ENCODE data around the gene ACOT9. TPM values are rescaled to one million over a fixed set of nuclear protein-coding genes. Genes with fewer than 3 reads are reported as not detected.
A peak's percentile ranks its signal among the peaks of the same experiment; 100 is the strongest.

The ACOT9 gene
- total and polyA plus RNA-seq, 10 of the 15 experiments (the other 5 are each of a cell fraction or from before 2014, with no cell fraction given) = 17.4 to 42.5 (median 23.3) TPM

- SMC1A ChIA-PET (ENCODE audit: uncharacterized antibody, unreplicated experiment) = interaction anchor here (0.8 to 6.8 kb wide), 9 partner anchors 25 to 460 kb away, joined by 3 to 82 read pairs (median 4); partner anchors contain the start of genes ACOT9, APOO and CXorf58
- in situ Hi-C loops (cut with MboI) = loop anchor here (5.0 kb wide), 1 partner anchor 120 kb away; no protein-coding TSS in a partner anchor
- H2AFZ ChIP-seq (ENCODE audit: control insufficient read depth, low read depth, low read length) = peak overlapping the region; percentile 55
- TSS peak; percentile 85 for BruUV-seq (replicated peaks)
- H3K4me2 ChIP-seq (ENCODE audit: control insufficient read depth, insufficient read depth) = peak overlapping the region; percentile 26; the same call in 1 of the 2 replicates
- DNase-seq (ENCODE audit: low read depth, low spot score) (no peak), ATAC-seq (no peak), FAIRE-seq (no peak)
- H3K9me3 ChIP-seq (replicated peaks; ENCODE audit: control insufficient read depth, insufficient read depth, low read length) = no peaks in the 10 kb centered on the region; the same call in 2 of the 3 replicates
- intact Hi-C loops (cut with micrococcal nuclease; ENCODE audit: unreplicated experiment) = loop anchor here (2.0 to 10.0 kb wide), 2 partner anchors 26 to 272 kb away; partner anchors contain the start of gene EIF2S3
- CTCF ChIA-PET = interaction anchor here (0.7 to 5.7 kb wide), 12 partner anchors 9 to 460 kb away, joined by 3 to 123 read pairs (median 4); partner anchors contain the start of gene EIF2S3
- RAD21 ChIA-PET (ENCODE audit: unreplicated experiment) = interaction anchor here (0.8 to 5.7 kb wide), 12 partner anchors 9 to 697 kb away, joined by 3 to 96 read pairs (median 5); partner anchors contain the start of genes ACOT9, APOO, CXorf58 and EIF2S3
- POLR2A ChIA-PET = interaction anchor here (0.5 to 3.3 kb wide), 5 partner anchors 9 to 119 kb away, joined by 3 to 26 read pairs (median 4); partner anchors contain the start of genes ACOT9 and PRDX4
- peaks cover 9% of the 10 kb centered on the region for H3K79me2 ChIP-seq (ENCODE audit: control insufficient read depth, insufficient read depth, low read length)
- H3K4me3 ChIP-seq = peak overlapping the region; percentile 35; the same call in 1 of the 2 replicates
- 27% methylated on average over 6 of the region's 6 CpGs for WGBS (ENCODE audit: insufficient coverage, insufficient replicate concordance, low lambda C conversion rate, missing lambda C conversion rate)
- peak overlapping the region; percentile 28; the same call in 1 of the 2 replicates for H3K9ac ChIP-seq (ENCODE audit: control insufficient read depth, insufficient read depth, low read length)
- H3K27me3 ChIP-seq (replicated peaks in 1 of 2; ENCODE audit: control insufficient read depth in 2 of 2, insufficient read depth in 2 of 2, low read length in 1 of 2) = no peaks in the 10 kb centered on the region
- no peaks in the 10 kb centered on the region for H4K20me1 ChIP-seq (ENCODE audit: control insufficient read depth, insufficient read depth)
- peak overlapping the region; percentile 30; the same call in 1 of the 2 replicates for H3K27ac ChIP-seq (ENCODE audit: control insufficient read depth, insufficient read depth)
- TF ChIP-seq NR2C1 (IDR thresholded peaks at IDR 0.05) (no peak), IRF3 (IDR thresholded peaks at IDR 0.05) (no peak), HDAC6 (IDR thresholded peaks at IDR 0.05; ENCODE audit: unreplicated experiment) (no peak)
- no peaks in the 10 kb centered on the region for H3K36me3 ChIP-seq (ENCODE audit: control insufficient read depth in 2 of 2, insufficient read depth in 2 of 2, low read length in 1 of 2)
- H3K4me1 ChIP-seq (ENCODE audit: control insufficient read depth, insufficient read depth, low read length) = no peaks in the 10 kb centered on the region
These were observed 39.4 kb upstream of the ACOT9 start for GRCh38 chrX:23782455-23782854.

DNA sequence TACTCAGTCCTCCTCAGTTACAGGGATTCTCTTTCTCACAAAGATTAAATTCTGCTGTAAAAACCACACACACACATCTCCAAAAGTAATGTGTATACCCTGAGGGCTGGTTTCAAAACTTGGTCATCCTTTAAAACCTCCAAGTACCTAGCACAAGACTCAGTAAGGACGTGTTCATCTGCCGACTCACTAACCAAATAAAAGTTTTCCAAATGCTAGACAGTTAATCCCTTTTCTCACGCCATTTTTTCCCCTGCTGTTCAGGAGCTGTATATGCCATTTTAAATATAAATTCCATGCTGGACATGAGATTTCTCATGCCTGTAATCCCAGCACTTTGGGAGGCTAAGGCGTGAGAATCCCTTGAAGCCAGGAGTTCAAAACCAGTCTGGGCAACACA, 35.9 kb upstream of the ACOT9 start:
- POLR2A ChIA-PET = interaction anchor here (0.7 kb wide), 1 partner anchor 241 kb away, joined by 4 read pairs; no protein-coding TSS in a partner anchor
- Histone ChIP-seq H3K9me3 (replicated peaks; ENCODE audit: control insufficient read depth, insufficient read depth, low read length) (no peaks in the 10 kb centered on the region; the same call in 2 of the 3 replicates), H3K27ac (ENCODE audit: control insufficient read depth, insufficient read depth) (no peak overlapping the region), H3K4me1 (ENCODE audit: control insufficient read depth, insufficient read depth, low read length) (no peaks in the 10 kb centered on the region), H3K9ac (ENCODE audit: control insufficient read depth, insufficient read depth, low read length) (no peak overlapping the region), H3K4me3 (no peak overlapping the region), H3K27me3 (replicated peaks in 1 of 2; ENCODE audit: control insufficient read depth in 2 of 2, insufficient read depth in 2 of 2, low read length in 1 of 2) (no peaks in the 10 kb centered on the region), H2AFZ (ENCODE audit: control insufficient read depth, low read depth, low read length) (no peak overlapping the region), H3K79me2 (ENCODE audit: control insufficient read depth, insufficient read depth, low read length) (peaks cover 7% of the 10 kb centered on the region), H3K36me3 (ENCODE audit: control insufficient read depth in 2 of 2, insufficient read depth in 2 of 2, low read length in 1 of 2) (no peaks in the 10 kb centered on the region), H3K4me2 (ENCODE audit: control insufficient read depth, insufficient read depth) (no peak overlapping the region), H4K20me1 (ENCODE audit: control insufficient read depth, insufficient read depth) (no peaks in the 10 kb centered on the region)
- no peak for DNase-seq (ENCODE audit: low read depth, low spot score)
- BruUV-seq (replicated peaks) = no TSS peak
- WGBS (ENCODE audit: insufficient coverage, insufficient replicate concordance, low lambda C conversion rate, missing lambda C conversion rate) = 60% methylated on average over 4 of the region's 4 CpGs
- FAIRE-seq = no peak
- RAD21 ChIA-PET (ENCODE audit: unreplicated experiment) = interaction anchor here (1.1 kb wide), 2 partner anchors 123 to 128 kb away, joined by 3 read pairs; no protein-coding TSS in a partner anchor
- in situ Hi-C loops (cut with MboI) (no loop called here), intact Hi-C loops (cut with micrococcal nuclease; ENCODE audit: unreplicated experiment) (no loop called here)
- SMC1A ChIA-PET (ENCODE audit: uncharacterized antibody, unreplicated experiment) = interaction anchor here (0.6 to 6.8 kb wide), 2 partner anchors 53 to 122 kb away, joined by 4 to 82 read pairs; no protein-coding TSS in a partner anchor
- CTCF ChIA-PET = interaction anchor here (1.7 to 2.5 kb wide), 2 partner anchors 24 to 123 kb away, joined by 4 to 11 read pairs; no protein-coding TSS in a partner anchor
- ATAC-seq = no peak
- no peak for TF ChIP-seq NFIC (IDR thresholded peaks at IDR 0.05; ENCODE audit: low read depth, low read length)
- no peak for TF ChIP-seq RAD51 (IDR thresholded peaks at IDR 0.05)
- TF ChIP-seq, protein P1, sequence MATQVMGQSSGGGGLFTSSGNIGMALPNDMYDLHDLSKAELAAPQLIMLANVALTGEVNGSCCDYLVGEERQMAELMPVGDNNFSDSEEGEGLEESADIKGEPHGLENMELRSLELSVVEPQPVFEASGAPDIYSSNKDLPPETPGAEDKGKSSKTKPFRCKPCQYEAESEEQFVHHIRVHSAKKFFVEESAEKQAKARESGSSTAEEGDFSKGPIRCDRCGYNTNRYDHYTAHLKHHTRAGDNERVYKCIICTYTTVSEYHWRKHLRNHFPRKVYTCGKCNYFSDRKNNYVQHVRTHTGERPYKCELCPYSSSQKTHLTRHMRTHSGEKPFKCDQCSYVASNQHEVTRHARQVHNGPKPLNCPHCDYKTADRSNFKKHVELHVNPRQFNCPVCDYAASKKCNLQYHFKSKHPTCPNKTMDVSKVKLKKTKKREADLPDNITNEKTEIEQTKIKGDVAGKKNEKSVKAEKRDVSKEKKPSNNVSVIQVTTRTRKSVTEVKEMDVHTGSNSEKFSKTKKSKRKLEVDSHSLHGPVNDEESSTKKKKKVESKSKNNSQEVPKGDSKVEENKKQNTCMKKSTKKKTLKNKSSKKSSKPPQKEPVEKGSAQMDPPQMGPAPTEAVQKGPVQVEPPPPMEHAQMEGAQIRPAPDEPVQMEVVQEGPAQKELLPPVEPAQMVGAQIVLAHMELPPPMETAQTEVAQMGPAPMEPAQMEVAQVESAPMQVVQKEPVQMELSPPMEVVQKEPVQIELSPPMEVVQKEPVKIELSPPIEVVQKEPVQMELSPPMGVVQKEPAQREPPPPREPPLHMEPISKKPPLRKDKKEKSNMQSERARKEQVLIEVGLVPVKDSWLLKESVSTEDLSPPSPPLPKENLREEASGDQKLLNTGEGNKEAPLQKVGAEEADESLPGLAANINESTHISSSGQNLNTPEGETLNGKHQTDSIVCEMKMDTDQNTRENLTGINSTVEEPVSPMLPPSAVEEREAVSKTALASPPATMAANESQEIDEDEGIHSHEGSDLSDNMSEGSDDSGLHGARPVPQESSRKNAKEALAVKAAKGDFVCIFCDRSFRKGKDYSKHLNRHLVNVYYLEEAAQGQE (IDR thresholded peaks at IDR 0.05; ENCODE audit: low read depth, low read length) = no peak
- no peak for TF ChIP-seq BRCA1 (IDR thresholded peaks at IDR 0.05; ENCODE audit: low read depth, low read length)
- no peak for TF ChIP-seq KLF5 (IDR thresholded peaks at IDR 0.05; ENCODE audit: partially characterized antibody)
- TF ChIP-seq, protein P2, sequence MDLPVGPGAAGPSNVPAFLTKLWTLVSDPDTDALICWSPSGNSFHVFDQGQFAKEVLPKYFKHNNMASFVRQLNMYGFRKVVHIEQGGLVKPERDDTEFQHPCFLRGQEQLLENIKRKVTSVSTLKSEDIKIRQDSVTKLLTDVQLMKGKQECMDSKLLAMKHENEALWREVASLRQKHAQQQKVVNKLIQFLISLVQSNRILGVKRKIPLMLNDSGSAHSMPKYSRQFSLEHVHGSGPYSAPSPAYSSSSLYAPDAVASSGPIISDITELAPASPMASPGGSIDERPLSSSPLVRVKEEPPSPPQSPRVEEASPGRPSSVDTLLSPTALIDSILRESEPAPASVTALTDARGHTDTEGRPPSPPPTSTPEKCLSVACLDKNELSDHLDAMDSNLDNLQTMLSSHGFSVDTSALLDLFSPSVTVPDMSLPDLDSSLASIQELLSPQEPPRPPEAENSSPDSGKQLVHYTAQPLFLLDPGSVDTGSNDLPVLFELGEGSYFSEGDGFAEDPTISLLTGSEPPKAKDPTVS (IDR thresholded peaks at IDR 0.05; ENCODE audit: low read depth, low read length) = no peak

All from GM12878 (cell line).